GM12864 (cell line): ENCODE data around the gene OR8S1.
"Not testable (repeated sequence)": the region's sequence is repeated elsewhere in the genome, so short reads cannot be mapped to it uniquely, and the experiment has no call there.

Experiments
- DNase-seq: peaks from one replicate; pipeline ENCODE4 v3.0.0-alpha.2; 2011; ENCODE audit warnings: low read depth
- H3K4me3 ChIP-seq: 2 replicates; pipeline ENCODE4 v1.5.1; 2011; ENCODE audit warnings: mild to moderate bottlenecking, low read depth, low read length, control low read depth
- CTCF ChIP-seq: IDR thresholded peaks from 2 replicates; pipeline ENCODE4 v1.5.1; 2011; ENCODE audit warnings: low read depth, mild to moderate bottlenecking, moderate library complexity, low read length, control low read depth, inconsistent platforms; ENCODE audit errors: missing control alignments

The OR8S1 gene

DNA sequence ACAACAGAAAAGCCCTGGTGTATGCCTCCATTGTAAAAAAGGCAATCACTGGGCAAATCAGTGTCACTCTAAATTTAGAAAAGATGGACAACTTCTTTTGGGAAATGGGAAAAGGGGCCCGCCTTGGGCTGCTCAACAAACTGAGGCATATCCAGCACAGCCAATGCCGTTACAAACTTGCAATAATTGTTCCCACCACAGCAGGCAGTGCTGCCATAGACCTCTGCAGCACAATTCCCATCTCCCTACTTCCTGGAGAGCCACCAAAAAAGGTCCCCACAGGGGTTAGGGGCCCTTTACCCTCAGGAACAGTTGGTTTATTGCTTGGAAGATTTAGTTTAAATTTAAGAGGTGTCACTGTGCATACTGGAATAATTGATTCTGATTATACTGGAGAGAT lies 16.4 kb upstream of the OR8S1 start:
- TF ChIP-seq CTCF: no peak

GRCh38 chr12:48510111-48510510 lies 15.3 kb upstream of the OR8S1 start:
- TF ChIP-seq CTCF: no peak
- DNase-seq: no peak
- no peak overlapping the region for H3K4me3 ChIP-seq

More for the DNA sequence above, 16.4 kb upstream of the OR8S1 start:
- no peak overlapping the region for H3K4me3 ChIP-seq
- DNase-seq: no peak

DNA sequence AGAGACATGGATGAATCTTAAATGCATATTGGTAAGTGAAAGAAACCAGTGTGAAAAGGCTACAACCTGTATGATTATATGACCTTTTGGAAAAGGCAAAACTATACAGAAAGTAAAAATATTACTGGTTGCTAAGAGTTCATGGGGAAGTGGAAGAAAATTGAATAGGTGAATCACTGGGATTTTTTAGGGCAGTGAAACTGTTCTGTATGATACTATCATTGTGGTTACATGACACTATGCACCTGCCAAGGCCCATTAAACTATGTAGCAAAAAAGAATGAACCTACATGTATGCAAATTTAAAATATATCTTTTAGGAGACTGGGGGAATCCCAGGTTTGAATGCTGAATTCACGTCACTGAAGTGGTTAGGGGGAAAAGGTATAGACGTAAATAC lies 12.6 kb upstream of the OR8S1 start:
- H3K4me3 ChIP-seq: no peak overlapping the region
- peak; percentile 30 for DNase-seq
- no peak for TF ChIP-seq CTCF

- DNase-seq: no peak
- TF ChIP-seq CTCF: no peak
- H3K4me3 ChIP-seq: no peak overlapping the region
Measured at GRCh38 chr12:48514728-48515127, 10.7 kb upstream of the OR8S1 start.

GRCh38 chr12:48520381-48520780 lies 5.1 kb upstream of the OR8S1 start:
- H3K4me3 ChIP-seq, DNase-seq: not testable (repeated sequence)

- H3K4me3 ChIP-seq: no peak overlapping the region
- no peak for DNase-seq
- TF ChIP-seq CTCF: no peak
Measured at GRCh38 chr12:48527891-48528670, 2.6 kb downstream of the OR8S1 start.

DNA sequence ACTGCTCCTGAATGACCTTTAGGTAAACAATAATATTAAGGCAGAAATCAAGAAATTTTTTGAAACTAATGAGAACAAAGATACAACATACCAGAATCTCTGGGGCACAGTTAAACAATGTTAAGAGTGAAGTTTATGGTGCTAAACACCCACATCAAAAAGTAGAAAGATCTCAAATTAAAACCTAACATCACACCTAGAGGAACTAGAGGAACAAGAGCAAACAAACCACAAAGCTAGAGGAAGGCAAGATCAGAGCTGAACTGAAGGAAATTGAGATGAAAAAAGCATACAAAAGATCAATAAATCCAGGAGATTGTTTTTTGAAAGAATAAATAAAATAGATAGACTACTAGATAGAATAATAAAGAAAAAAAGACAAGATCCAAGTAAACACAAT lies 7.2 kb downstream of the OR8S1 start:
- no peak overlapping the region for H3K4me3 ChIP-seq
- TF ChIP-seq CTCF: no peak
- no peak for DNase-seq
